ENCODE data around the gene DIAPH3. TPM values are rescaled to one million over a fixed set of nuclear protein-coding genes. Genes with fewer than 3 reads are reported as not detected.

The DIAPH3 gene
- total and polyA plus RNA-seq, 2 donors, result 0.80 to 4.5 TPM

GRCh38 chr13:59963827-59964226, 199.9 kb downstream of the DIAPH3 start:
- Histone ChIP-seq H3K27me3 (ENCODE audit: control insufficient read depth in 2 of 2, insufficient read depth in 1 of 2, low read length in 1 of 2) (no peaks in the 10 kb centered on the region), H3K9me3 (ENCODE audit: control insufficient read depth in 2 of 2, insufficient read depth in 1 of 2, low read length in 1 of 2) (no peaks in the 10 kb centered on the region), H3K4me3 (ENCODE audit: low read length in 2 of 2) (no peak overlapping the region), H3K4me1 (ENCODE audit: control insufficient read depth in 2 of 2, insufficient read depth in 2 of 2, low read length in 2 of 2) (no peaks in the 10 kb centered on the region), H3K27ac (ENCODE audit: low read depth in 1 of 2, low read length in 1 of 2) (no peak overlapping the region), H3K36me3 (ENCODE audit: control insufficient read depth in 2 of 2, insufficient read depth in 2 of 2, low read length in 1 of 2) (no peaks in the 10 kb centered on the region)
- no peak for DNase-seq (ENCODE audit: low read depth in 6 of 9, low spot score in 9 of 9)
- 71% methylated on average over 2 of the region's 2 CpGs for WGBS

- H3K4me1 ChIP-seq (ENCODE audit: control insufficient read depth in 2 of 2, insufficient read depth in 2 of 2, low read length in 2 of 2), result no peaks in the 10 kb centered on the region
- H3K27me3 ChIP-seq (ENCODE audit: control insufficient read depth in 2 of 2, insufficient read depth in 1 of 2, low read length in 1 of 2), result no peaks in the 10 kb centered on the region
- H3K27ac ChIP-seq (ENCODE audit: low read depth in 1 of 2, low read length in 1 of 2), result no peak overlapping the region
- no peaks in the 10 kb centered on the region for H3K9me3 ChIP-seq (ENCODE audit: control insufficient read depth in 2 of 2, insufficient read depth in 1 of 2, low read length in 1 of 2)
- no peaks in the 10 kb centered on the region for H3K36me3 ChIP-seq (ENCODE audit: control insufficient read depth in 2 of 2, insufficient read depth in 2 of 2, low read length in 1 of 2)
- no peak for DNase-seq (ENCODE audit: low read depth in 6 of 9, low spot score in 9 of 9)
- H3K4me3 ChIP-seq (ENCODE audit: low read length in 2 of 2), result no peak overlapping the region
Measured at GRCh38 chr13:59963383-59963782, 200.3 kb downstream of the DIAPH3 start.

GRCh38 chr13:59962343-59962742, 201.4 kb downstream of the DIAPH3 start:
- Histone ChIP-seq H3K4me1 (ENCODE audit: control insufficient read depth in 2 of 2, insufficient read depth in 2 of 2, low read length in 2 of 2) (no peaks in the 10 kb centered on the region), H3K27me3 (ENCODE audit: control insufficient read depth in 2 of 2, insufficient read depth in 1 of 2, low read length in 1 of 2) (no peaks in the 10 kb centered on the region), H3K36me3 (ENCODE audit: control insufficient read depth in 2 of 2, insufficient read depth in 2 of 2, low read length in 1 of 2) (no peaks in the 10 kb centered on the region), H3K4me3 (ENCODE audit: low read length in 2 of 2) (no peak overlapping the region), H3K27ac (ENCODE audit: low read depth in 1 of 2, low read length in 1 of 2) (no peak overlapping the region), H3K9me3 (ENCODE audit: control insufficient read depth in 2 of 2, insufficient read depth in 1 of 2, low read length in 1 of 2) (no peaks in the 10 kb centered on the region)
- DNase-seq (ENCODE audit: low read depth in 6 of 9, low spot score in 9 of 9), result no peak
- WGBS, result 99% methylated on average over 4 of the region's 4 CpGs

GRCh38 chr13:59960683-59961082, 203.0 kb downstream of the DIAPH3 start:
- WGBS, result 94% methylated on average over 2 of the region's 2 CpGs
- Histone ChIP-seq H3K4me3 (ENCODE audit: low read length in 2 of 2) (no peak overlapping the region), H3K9me3 (ENCODE audit: control insufficient read depth in 2 of 2, insufficient read depth in 1 of 2, low read length in 1 of 2) (no peaks in the 10 kb centered on the region), H3K27me3 (ENCODE audit: control insufficient read depth in 2 of 2, insufficient read depth in 1 of 2, low read length in 1 of 2) (no peaks in the 10 kb centered on the region), H3K4me1 (ENCODE audit: control insufficient read depth in 2 of 2, insufficient read depth in 2 of 2, low read length in 2 of 2) (no peaks in the 10 kb centered on the region), H3K36me3 (ENCODE audit: control insufficient read depth in 2 of 2, insufficient read depth in 2 of 2, low read length in 1 of 2) (no peaks in the 10 kb centered on the region), H3K27ac (ENCODE audit: low read depth in 1 of 2, low read length in 1 of 2) (no peak overlapping the region)
- no peak for DNase-seq (ENCODE audit: low read depth in 6 of 9, low spot score in 9 of 9)

GRCh38 chr13:59957438-59957837, 206.3 kb downstream of the DIAPH3 start:
- Histone ChIP-seq H3K27me3 (ENCODE audit: control insufficient read depth in 2 of 2, insufficient read depth in 1 of 2, low read length in 1 of 2) (no peaks in the 10 kb centered on the region), H3K27ac (ENCODE audit: low read depth in 1 of 2, low read length in 1 of 2) (no peak overlapping the region), H3K4me3 (ENCODE audit: low read length in 2 of 2) (no peak overlapping the region), H3K9me3 (ENCODE audit: control insufficient read depth in 2 of 2, insufficient read depth in 1 of 2, low read length in 1 of 2) (no peaks in the 10 kb centered on the region), H3K4me1 (ENCODE audit: control insufficient read depth in 2 of 2, insufficient read depth in 2 of 2, low read length in 2 of 2) (no peaks in the 10 kb centered on the region), H3K36me3 (ENCODE audit: control insufficient read depth in 2 of 2, insufficient read depth in 2 of 2, low read length in 1 of 2) (no peaks in the 10 kb centered on the region)
- DNase-seq (ENCODE audit: low read depth in 6 of 9, low spot score in 9 of 9), result no peak
- WGBS, result 97% methylated on average over 2 of the region's 2 CpGs

GRCh38 chr13:59954601-59955000, 209.1 kb downstream of the DIAPH3 start:
- H3K27me3 ChIP-seq (ENCODE audit: control insufficient read depth in 2 of 2, insufficient read depth in 1 of 2, low read length in 1 of 2), result no peaks in the 10 kb centered on the region
- no peak overlapping the region for H3K27ac ChIP-seq (ENCODE audit: low read depth in 1 of 2, low read length in 1 of 2)
- no peaks in the 10 kb centered on the region for H3K9me3 ChIP-seq (ENCODE audit: control insufficient read depth in 2 of 2, insufficient read depth in 1 of 2, low read length in 1 of 2)
- H3K4me3 ChIP-seq (ENCODE audit: low read length in 2 of 2), result no peak overlapping the region
- H3K4me1 ChIP-seq (ENCODE audit: control insufficient read depth in 2 of 2, insufficient read depth in 2 of 2, low read length in 2 of 2), result no peaks in the 10 kb centered on the region
- DNase-seq (ENCODE audit: low read depth in 6 of 9, low spot score in 9 of 9), result no peak
- no peaks in the 10 kb centered on the region for H3K36me3 ChIP-seq (ENCODE audit: control insufficient read depth in 2 of 2, insufficient read depth in 2 of 2, low read length in 1 of 2)

- no peak overlapping the region for H3K4me3 ChIP-seq (ENCODE audit: low read length in 2 of 2)
- no peaks in the 10 kb centered on the region for H3K9me3 ChIP-seq (ENCODE audit: control insufficient read depth in 2 of 2, insufficient read depth in 1 of 2, low read length in 1 of 2)
- no peaks in the 10 kb centered on the region for H3K36me3 ChIP-seq (ENCODE audit: control insufficient read depth in 2 of 2, insufficient read depth in 2 of 2, low read length in 1 of 2)
- H3K27ac ChIP-seq (ENCODE audit: low read depth in 1 of 2, low read length in 1 of 2), result no peak overlapping the region
- WGBS, result 97% methylated on average over 2 of the region's 2 CpGs
- no peaks in the 10 kb centered on the region for H3K4me1 ChIP-seq (ENCODE audit: control insufficient read depth in 2 of 2, insufficient read depth in 2 of 2, low read length in 2 of 2)
- H3K27me3 ChIP-seq (ENCODE audit: control insufficient read depth in 2 of 2, insufficient read depth in 1 of 2, low read length in 1 of 2), result no peaks in the 10 kb centered on the region
- DNase-seq (ENCODE audit: low read depth in 6 of 9, low spot score in 9 of 9), result no peak
Measured at GRCh38 chr13:59951011-59951410, 212.7 kb downstream of the DIAPH3 start.

- H3K27me3 ChIP-seq (ENCODE audit: control insufficient read depth in 2 of 2, insufficient read depth in 1 of 2, low read length in 1 of 2), result no peaks in the 10 kb centered on the region
- no peak overlapping the region for H3K27ac ChIP-seq (ENCODE audit: low read depth in 1 of 2, low read length in 1 of 2)
- 96% methylated on average over 2 of the region's 2 CpGs for WGBS
- DNase-seq (ENCODE audit: low read depth in 6 of 9, low spot score in 9 of 9), result no peak
- no peaks in the 10 kb centered on the region for H3K9me3 ChIP-seq (ENCODE audit: control insufficient read depth in 2 of 2, insufficient read depth in 1 of 2, low read length in 1 of 2)
- H3K36me3 ChIP-seq (ENCODE audit: control insufficient read depth in 2 of 2, insufficient read depth in 2 of 2, low read length in 1 of 2), result no peaks in the 10 kb centered on the region
- H3K4me3 ChIP-seq (ENCODE audit: low read length in 2 of 2), result no peak overlapping the region
- H3K4me1 ChIP-seq (ENCODE audit: control insufficient read depth in 2 of 2, insufficient read depth in 2 of 2, low read length in 2 of 2), result no peaks in the 10 kb centered on the region
Measured at GRCh38 chr13:59950266-59950665, 213.5 kb downstream of the DIAPH3 start.

- Histone ChIP-seq H3K36me3 (ENCODE audit: control insufficient read depth in 2 of 2, insufficient read depth in 2 of 2, low read length in 1 of 2) (no peaks in the 10 kb centered on the region), H3K27ac (ENCODE audit: low read depth in 1 of 2, low read length in 1 of 2) (no peak overlapping the region), H3K4me1 (ENCODE audit: control insufficient read depth in 2 of 2, insufficient read depth in 2 of 2, low read length in 2 of 2) (no peaks in the 10 kb centered on the region), H3K9me3 (ENCODE audit: control insufficient read depth in 2 of 2, insufficient read depth in 1 of 2, low read length in 1 of 2) (no peaks in the 10 kb centered on the region), H3K4me3 (ENCODE audit: low read length in 2 of 2) (no peak overlapping the region), H3K27me3 (ENCODE audit: control insufficient read depth in 2 of 2, insufficient read depth in 1 of 2, low read length in 1 of 2) (no peaks in the 10 kb centered on the region)
- no peak for DNase-seq (ENCODE audit: low read depth in 6 of 9, low spot score in 9 of 9)
Measured at GRCh38 chr13:59948686-59949085, 215.0 kb downstream of the DIAPH3 start.

GRCh38 chr13:59946944-59947343, 216.8 kb downstream of the DIAPH3 start:
- no peak for DNase-seq (ENCODE audit: low read depth in 6 of 9, low spot score in 9 of 9)
- H3K27me3 ChIP-seq (ENCODE audit: control insufficient read depth in 2 of 2, insufficient read depth in 1 of 2, low read length in 1 of 2), result no peaks in the 10 kb centered on the region
- H3K9me3 ChIP-seq (ENCODE audit: control insufficient read depth in 2 of 2, insufficient read depth in 1 of 2, low read length in 1 of 2), result no peaks in the 10 kb centered on the region
- 97% methylated on average over 4 of the region's 4 CpGs for WGBS
- no peak overlapping the region for H3K4me3 ChIP-seq (ENCODE audit: low read length in 2 of 2)
- no peaks in the 10 kb centered on the region for H3K36me3 ChIP-seq (ENCODE audit: control insufficient read depth in 2 of 2, insufficient read depth in 2 of 2, low read length in 1 of 2)
- no peaks in the 10 kb centered on the region for H3K4me1 ChIP-seq (ENCODE audit: control insufficient read depth in 2 of 2, insufficient read depth in 2 of 2, low read length in 2 of 2)
- H3K27ac ChIP-seq (ENCODE audit: low read depth in 1 of 2, low read length in 1 of 2), result no peak overlapping the region

Measured in thymus (tissue), 11 donors.